Measurements from ENCODE around the gene LYPD3.

The LYPD3 gene

GRCh38 chr19:43485951-43486350 is 20.5 kb upstream of the LYPD3 start:
- DNase-seq (ENCODE audit: low read depth in 3 of 3) = no peak

DNA sequence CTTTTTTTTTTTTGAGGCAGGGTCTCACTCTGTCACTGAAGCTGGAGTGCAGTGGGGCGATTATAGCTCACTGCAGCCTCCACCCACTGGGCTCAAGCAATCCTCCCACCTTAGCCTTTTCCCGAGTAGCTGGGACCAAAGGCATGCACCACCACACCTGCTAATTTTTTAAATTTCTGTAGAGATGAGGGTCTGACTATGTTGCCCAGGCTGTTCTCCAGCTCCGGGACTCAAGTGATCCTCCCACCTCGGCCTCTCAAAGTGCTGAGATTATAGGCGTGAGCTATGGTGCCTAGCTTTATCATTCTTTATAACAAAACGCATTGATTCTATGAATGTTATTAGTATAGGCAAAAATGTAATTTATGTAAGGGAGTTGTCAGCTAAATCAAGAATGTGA is 17.9 kb upstream of the LYPD3 start:
- DNase-seq (ENCODE audit: low read depth in 3 of 3) = no peak

DNA sequence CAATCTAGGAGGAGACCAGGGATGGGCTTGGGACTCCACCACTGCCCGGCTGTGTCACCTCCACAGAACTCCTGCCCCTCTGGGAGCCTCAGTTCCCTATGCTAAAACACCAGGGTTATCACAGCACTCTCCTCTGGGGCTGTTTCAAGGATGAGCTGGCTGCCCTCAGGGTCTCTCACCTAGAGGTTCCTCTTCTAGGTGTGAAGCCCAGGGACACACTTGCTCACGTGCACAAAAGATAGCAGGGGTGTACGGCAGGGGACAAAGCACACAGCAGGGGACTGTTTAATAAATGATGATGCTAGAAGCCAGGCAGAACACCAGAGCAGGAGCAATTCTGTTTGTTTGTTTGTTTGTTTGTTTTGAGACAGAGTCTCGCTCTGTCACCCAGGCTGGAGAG is 16.8 kb upstream of the LYPD3 start:
- no peak for DNase-seq (ENCODE audit: low read depth in 3 of 3)

DNA sequence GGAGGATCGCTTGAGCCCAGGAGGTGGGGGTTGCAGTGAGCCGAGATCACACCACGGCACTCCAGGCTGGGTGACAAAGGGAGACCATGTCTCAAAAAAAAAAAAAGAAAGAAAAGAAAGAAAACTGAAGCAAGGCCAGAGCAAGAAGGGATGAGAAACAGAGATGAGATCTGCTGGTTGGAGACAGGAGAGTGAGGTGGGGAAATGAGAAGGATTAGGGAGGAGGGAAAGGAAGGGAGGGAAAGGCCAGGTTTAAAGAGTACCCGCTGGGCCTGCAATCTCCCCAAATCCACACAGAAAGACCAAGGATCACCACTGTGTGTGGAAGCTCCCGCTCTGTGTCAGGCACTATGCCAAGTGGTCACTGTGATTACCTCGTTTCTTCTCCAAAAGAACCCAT is 16.3 kb upstream of the LYPD3 start:
- no peak for DNase-seq (ENCODE audit: low read depth in 3 of 3)

DNA sequence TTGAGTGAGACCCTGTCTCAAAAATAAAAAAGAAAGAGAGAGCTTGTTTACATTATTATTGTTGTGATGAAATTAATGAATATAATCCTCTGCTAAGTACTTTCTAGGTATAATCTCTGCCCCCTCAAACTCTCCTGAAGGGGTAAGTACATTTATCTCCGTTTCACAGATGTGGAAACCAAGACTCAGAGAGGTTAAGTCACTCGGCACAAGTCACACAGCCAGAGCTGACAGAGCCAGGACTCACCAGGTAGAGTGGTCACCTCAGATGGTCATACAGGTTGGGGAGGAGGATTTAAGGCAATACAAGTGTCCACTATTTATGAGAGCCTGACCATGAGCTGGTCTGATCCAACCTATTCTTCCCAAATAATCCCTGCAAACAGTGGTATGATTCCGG is 15.2 kb upstream of the LYPD3 start:
- DNase-seq (ENCODE audit: low read depth in 3 of 3) = no peak

DNA sequence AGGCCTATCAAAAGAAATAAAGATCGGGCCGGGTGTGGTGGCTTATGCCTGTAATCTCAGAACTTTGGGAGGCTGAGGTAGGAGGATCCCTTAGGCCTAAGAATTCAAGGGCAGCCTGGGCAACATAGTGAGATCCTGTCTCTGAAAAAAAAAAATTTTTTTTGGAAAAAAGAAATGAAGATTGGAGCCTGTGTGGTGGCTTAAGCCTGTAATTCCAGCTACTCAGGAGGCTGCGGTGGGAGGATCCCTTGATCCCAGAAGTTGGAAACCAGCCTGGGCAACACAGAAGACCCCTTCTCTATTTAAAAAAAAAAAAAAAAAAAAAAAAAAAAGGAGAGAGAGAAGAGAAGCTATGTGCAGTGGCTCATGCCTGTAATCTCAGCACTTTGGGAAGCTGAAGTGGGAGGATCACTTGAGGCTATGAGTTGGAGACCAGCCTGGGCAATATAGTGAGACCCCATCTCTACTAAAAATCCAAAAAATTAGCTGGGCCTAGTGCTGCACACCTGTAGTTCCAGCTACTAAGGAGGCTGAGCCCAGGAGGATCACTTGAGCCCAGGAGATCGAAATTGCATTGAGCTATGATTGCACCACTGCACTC is 14.7 kb upstream of the LYPD3 start:
- DNase-seq (ENCODE audit: low read depth in 3 of 3) = no peak

DNA sequence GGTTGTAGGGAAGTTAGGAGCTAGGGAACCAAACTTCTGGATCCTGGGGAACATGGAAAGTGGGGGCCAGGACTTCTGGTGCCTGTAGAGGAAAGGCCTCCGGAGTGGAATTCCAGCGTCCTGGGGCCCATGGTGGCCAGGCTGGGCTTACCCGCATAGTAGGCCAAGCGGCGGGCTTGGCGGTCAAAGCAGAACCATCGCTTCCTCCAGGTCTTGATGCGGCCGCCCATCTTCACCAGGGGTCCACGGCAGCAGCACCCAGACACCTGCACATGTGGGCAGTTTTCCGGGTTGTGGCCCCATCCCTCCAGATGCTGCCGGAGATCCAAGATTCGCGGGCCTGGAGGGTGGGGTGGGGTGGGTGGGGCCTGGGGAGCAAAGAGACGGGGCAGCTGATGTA is 13.8 kb upstream of the LYPD3 start:
- DNase-seq (ENCODE audit: low read depth in 3 of 3) = no peak

DNA sequence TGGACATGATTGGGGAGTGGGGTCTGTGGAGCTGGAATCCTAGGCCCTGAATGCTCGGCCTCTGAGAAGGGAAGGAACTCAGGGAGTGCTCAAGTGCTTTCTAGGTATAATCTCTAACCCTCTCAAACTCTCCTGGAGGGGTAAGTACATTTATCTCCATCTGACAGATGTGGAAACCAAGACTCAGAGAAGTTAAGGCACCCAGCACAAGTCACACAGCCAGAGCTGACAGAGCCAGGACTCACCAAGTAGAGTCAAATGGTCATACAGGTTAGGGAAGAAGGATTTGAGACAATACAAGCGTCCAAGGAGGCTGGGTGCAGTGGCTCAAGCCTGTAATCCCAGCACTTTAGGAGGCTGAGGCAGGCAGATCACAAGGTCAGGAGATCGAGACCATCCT is 12.9 kb upstream of the LYPD3 start:
- DNase-seq (ENCODE audit: low read depth in 3 of 3) = no peak

GRCh38 chr19:43476606-43477005 is 11.2 kb upstream of the LYPD3 start:
- no peak for DNase-seq (ENCODE audit: low read depth in 3 of 3)

DNA sequence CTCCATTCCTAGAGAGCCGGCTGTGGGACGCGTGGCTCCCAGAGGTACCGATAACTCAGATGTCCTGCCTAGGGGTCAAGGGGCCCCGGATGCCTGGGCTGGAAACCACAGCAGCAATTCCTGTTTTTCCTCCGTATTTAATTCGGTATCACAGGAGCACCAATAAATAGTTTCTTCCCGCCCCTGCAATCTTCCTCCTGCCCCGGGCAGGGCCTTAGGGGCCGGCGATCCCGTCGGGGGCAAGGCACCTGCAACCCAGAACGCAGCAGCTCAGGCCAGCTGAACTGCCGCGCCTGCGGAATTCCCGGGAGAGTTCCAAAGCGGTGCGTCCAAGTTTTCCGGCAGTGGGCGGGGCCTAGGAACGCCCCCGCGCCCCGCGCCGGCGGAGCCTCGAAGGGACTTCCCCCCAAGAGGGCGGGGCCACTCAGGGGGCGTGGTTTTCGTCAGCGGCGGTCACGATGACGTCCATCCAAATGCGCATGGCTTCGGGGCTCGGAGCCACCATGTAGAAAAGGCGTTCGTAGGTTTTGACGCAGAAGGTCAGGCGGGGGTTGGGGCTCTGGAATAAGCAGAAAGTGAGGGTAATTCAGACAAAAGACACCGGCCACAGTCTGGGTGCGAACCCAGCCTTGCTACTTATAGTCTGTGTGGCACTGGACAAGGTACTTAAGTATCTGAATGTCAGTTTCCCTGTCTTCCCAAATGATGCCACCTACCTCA is 9.7 kb upstream of the LYPD3 start:
- DNase-seq (ENCODE audit: low read depth in 3 of 3) = peak; percentile 87 to 96 (median 87)

DNA sequence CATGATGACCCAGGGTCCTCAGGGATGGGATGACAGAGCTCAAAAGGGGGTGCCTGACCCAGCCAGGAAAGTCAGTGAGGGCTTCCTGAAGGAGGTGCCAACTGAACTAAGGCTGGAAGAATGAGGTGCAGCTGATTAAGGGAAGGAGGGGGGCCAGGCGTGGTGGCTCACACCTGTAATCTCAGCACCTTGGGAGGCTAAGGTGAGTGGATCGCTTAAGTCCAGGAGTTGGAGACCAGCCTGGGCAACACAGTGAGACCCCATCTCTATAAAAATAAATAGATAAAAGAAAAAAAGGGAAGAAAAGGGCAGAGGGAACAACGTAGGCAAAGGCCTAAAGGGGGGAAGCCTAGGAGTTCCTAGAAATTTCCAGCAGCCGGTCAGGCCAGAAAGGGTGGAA is 9.1 kb upstream of the LYPD3 start:
- DNase-seq (ENCODE audit: low read depth in 3 of 3) = no peak

DNA sequence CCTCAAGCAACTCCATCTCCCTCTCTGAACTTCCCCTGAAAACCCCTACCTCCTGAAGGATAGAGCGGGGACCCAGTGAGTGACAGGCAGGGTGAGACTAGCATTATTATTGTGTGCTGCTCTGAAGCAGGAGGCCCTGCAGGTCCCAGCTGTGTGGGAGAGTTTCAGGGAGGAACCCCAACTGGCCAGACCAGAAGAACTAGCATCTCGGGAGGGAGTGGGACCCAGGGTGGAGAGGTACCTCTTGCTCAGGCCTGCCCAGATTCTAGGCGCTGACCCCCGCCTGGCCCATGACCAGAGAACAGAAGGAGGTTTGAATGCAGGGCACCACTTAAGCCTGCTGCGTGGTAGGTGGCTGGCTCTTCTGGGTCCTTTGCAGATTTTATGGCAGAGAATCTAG is 5.7 kb upstream of the LYPD3 start:
- no peak for DNase-seq (ENCODE audit: low read depth in 3 of 3)

DNA sequence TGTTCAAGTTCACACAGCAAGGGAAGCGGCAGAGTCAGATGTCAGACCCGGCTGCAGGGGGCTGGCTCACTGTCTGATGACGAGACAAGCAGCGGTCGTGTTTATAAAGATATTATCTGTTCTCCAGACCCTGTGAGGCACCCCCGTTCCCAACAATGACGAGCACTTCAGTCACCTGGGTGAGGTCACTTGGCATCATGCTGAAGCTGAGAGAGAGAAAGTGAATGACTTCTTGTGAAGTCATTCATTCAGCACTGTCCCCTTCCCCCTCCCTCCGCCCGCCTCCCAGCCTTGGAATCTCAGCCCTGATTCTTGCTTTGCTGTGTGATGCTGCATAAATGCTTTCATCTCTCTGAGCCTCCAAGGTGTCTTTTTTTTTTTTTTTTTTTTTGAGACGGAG is 4.9 kb upstream of the LYPD3 start:
- peak in 2 of 3 donors; percentile 47 to 62 for DNase-seq (ENCODE audit: low read depth in 3 of 3)

GRCh38 chr19:43469160-43469480 is 3.7 kb upstream of the LYPD3 start:
- no peak for DNase-seq (ENCODE audit: low read depth in 3 of 3)

DNA sequence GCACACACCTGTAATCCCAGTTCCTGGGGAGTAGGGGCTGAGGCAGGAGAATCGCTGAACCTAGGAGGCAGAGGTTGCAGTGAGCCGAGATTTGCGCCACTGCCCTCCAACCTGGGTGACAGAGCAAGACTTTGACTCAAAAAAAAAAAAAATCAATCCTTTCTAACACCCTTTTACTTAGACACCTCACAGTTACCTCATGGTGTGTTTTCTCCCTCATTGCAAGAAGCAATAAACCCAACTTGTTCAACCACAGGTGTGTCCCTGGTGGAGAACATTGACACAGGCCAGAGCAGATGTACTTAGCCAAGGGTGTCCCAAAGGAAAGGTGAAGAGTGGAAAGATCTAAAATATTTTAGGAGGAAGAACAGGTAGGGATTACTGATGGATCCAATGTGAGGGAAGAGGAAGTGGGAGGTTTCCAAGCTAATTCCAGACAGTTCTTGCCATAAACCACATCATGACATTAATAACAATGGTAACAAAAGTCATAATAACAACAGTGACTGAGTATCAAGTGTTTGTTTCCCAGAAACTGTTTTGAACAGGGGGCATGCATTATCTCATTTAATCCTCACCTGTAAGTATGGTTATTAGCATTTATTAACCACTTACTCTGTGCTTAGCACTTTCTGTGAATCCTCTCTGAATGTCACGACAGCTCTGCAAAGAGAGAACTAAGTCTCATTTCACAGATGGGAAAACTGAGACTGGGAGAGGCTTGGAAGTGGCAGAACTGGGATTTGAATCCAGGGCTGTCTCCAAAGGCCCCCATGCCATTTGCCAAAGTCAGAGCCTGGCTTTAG is 3.1 kb upstream of the LYPD3 start:
- DNase-seq (ENCODE audit: low read depth in 3 of 3) = no peak

GRCh38 chr19:43467730-43468129 is 2.3 kb upstream of the LYPD3 start:
- no peak for DNase-seq (ENCODE audit: low read depth in 3 of 3)

- no peak for DNase-seq (ENCODE audit: low read depth in 3 of 3)
These were observed 1.9 kb upstream of the LYPD3 start for GRCh38 chr19:43467276-43467675.

GRCh38 chr19:43466793-43467192 is 1.4 kb upstream of the LYPD3 start:
- no peak for DNase-seq (ENCODE audit: low read depth in 3 of 3)

DNA sequence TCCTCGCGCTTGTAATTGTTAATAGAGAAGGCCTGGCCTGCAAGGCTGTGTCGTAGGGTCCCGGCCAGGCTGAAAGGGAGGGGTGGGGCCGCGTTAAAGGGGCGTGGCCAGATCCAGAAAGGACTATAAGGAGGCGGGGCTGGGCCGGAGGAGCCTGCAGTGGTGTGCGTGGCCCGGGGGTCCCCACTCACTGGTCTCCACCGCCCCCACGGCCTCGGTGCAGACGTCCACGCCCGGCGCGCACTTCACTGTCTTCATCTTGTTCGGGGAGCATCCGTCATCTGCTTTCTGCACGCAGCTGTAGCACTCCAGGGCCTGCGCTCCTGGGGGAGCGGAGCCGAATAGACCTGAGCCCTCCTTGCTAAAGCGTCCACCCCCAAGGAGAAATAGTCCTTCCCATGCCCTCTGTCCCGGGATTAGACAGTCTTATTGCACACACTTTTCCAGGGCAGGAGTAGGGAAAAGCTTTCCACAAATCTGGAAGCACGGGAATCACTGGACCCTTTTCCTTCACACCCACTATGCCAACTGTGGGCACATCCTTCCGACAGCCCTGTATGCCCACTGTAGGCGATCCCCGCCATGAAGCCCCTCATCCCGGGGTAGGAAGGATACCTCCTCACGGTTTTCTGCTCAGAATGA is 1.2 kb downstream of the LYPD3 start:
- peak in 1 of 3 donors; percentile 73 for DNase-seq (ENCODE audit: low read depth in 3 of 3)

DNA sequence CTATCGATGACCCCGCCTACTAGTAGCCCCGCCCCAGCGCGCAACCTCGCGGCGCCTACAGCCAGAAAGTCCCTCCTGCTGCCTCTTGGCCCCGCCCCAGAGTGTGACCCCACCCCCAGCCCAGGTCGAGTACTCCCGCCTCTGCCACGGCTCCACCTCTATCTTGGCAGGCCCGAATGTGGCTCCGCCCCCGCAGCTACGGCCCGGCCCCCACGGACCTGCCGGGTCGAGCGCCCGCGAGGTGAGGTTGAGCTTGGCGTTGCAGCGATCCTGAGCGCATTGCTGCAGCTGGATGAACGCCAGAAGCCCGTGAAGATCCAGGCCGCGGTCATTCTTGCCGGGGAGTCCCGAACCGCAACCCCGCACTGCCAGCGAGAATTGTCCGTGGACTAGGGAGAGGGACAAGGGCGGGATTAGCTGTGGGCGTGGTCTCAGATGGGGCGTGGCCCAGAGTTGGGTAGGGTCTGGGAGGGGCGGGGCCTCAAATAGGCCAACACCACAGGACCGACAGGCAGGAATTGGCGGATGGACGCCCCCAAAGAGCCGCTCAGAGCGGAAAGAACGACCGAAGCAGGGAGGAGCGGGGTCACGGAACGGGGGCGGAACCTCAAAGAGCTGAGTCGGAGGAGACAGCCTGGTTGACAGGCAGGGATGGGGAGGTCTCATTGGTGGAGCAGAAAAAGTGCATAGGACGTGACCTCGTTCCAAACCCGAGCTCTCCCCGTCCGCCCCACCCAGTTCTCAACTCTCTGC is 1.9 kb downstream of the LYPD3 start:
- DNase-seq (ENCODE audit: low read depth in 3 of 3) = peak; percentile 97 to 100 (median 99)

GRCh38 chr19:43462785-43463380 is 2.5 kb downstream of the LYPD3 start:
- DNase-seq (ENCODE audit: low read depth in 3 of 3) = no peak

DNA sequence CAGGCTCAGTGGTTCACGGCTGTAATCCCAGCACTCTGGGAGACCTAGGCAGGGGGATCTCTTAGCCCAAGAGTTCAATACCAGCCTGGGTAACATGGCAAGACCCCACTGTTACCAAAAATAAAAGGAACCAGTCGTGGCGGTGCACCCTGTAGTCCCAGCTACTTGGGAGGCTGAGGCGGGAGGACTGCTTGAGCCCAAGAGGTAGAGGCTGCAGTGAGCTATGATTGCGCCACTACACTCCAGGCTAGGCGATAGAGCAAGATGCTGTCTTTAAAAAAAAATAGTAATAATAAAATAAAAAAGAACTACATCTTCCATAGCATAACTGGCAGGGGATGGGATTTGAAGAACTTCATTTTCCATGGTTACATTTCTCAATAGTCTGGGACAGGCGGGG is 3.0 kb downstream of the LYPD3 start:
- no peak for DNase-seq (ENCODE audit: low read depth in 3 of 3)
